Ovary (tissue), 9 donors: ENCODE results near the gene ZNF182. TPM values are rescaled to one million over a fixed set of nuclear protein-coding genes. Genes with fewer than 3 reads are reported as not detected.
"Not testable (repeated sequence)": the region's sequence is repeated elsewhere in the genome, so short reads cannot be mapped to it uniquely, and the experiment has no call there.

Experiments used
- DNase-seq, 5 donors: peaks; one replicate each; pipeline ENCODE4 v3.0.0-alpha.2; 2019 to 2020
- H3K27ac ChIP-seq, 2 donors: fragments of 200-600 bp; one replicate each; pipeline versions ENCODE4 v1.5.1 to v1.8.0; 2019 to 2022
- H3K27me3 ChIP-seq: fragments of 200-600 bp; one replicate; pipeline ENCODE4 v1.8.0; 2022
- H3K36me3 ChIP-seq: fragments of 200-600 bp; sonication (generic); one replicate; pipeline ENCODE4 v1.5.1; 2019
- H3K4me1 ChIP-seq: one replicate; pipeline ENCODE4 v1.8.1; 2013; ENCODE audit warnings: mild to moderate bottlenecking, moderate library complexity; ENCODE audit not compliant: insufficient read depth
- H3K4me3 ChIP-seq: fragments of 200-600 bp; sonication (generic); one replicate; pipeline ENCODE4 v1.5.1; 2017
- H3K9me3 ChIP-seq, 2 donors: fragments of 200-600 bp in 1 of 2; sonication (generic) in 1 of 2; one replicate each; pipeline versions ENCODE4 v1.5.1 to v1.8.1; 2013 to 2019; ENCODE audit warnings: mild to moderate bottlenecking in 1 of 2, moderate library complexity in 1 of 2
- CTCF ChIP-seq, 3 donors: fragments of 450-650 bp in 2 of 3; fragments of 200-600 bp in 1 of 3; IDR thresholded peaks; one replicate each; pipeline versions ENCODE4 v1.5.1 to v1.8.0; 2016 to 2022; ENCODE audit warnings: antibody characterized with exemption in 3 of 3, mild to moderate bottlenecking in 1 of 3
- EP300 ChIP-seq: sonication (generic); formaldehyde crosslinking; IDR thresholded peaks from one replicate; pipeline ENCODE4 v1.6.1; 2017; ENCODE audit warnings: antibody characterized with exemption
- POLR2A ChIP-seq: fragments of 450-650 bp; IDR thresholded peaks from one replicate; pipeline ENCODE4 v1.6.1; 2017; ENCODE audit warnings: antibody characterized with exemption, mild to moderate bottlenecking, moderate library complexity
- WGBS, 3 donors: extraction: QIAGEN DNeasy Blood & Tissue Kit in 1 of 3; methylation state at CpG; one replicate each; pipeline versions ENCODE4 v1.1.5 to v1.1.7; 2013 to 2017; 5-methylcytosine and 5-hydroxymethylcytosine counted together
- intact Hi-C, 4 donors: fragments of 100-400 bp; cut with DNase I; formaldehyde crosslinking; loops; one replicate each; pipeline versions ENCODE4 v1.11.0 to v1.15.1; 2022 to 2023
- polyA plus RNA-seq, 2 donors: library from polyadenylated mRNA; stranded (reverse); fragments of 200-250 nt in 1 of 2; fragments of 350-450 nt in 1 of 2; fragmentation: Illumina TruSeq in 1 of 2; extraction: RNeasy Lipid Tissue Mini Kit (QIAGEN cat#74804) in 1 of 2; gene quantifications; one replicate each; pipeline ENCODE4 v1.2.3, GENCODE V29; 2013 to 2014
- total RNA-seq, 7 donors: library from RNA; depleted of rRNA in 2 of 7; stranded (reverse); fragments of >200 nt in 2 of 7; fragmentation: NEBNext Ultra II Directional in 3 of 7; extraction: Animal tissue kit (Norgen Biotek cat#: 25700) in 3 of 7; gene quantifications; one replicate each; pipeline versions ENCODE4 v1.1.0 to v1.2.4, GENCODE V29; 2016 to 2023
- donor health status: DM: no; HTN: no; CAD: no; lungs with moderate emphysema.
- donor health status: DM: no; HTN: no; CAD: no.
- donor health status: Bipolar disorder and iron deficiency.
- donor health status: DM: yes; HTN: yes; CAD: no.
- donor health status: DM: no; HTN: no; CAD: no.
- donor health status: DM: yes; HTN: yes; CAD: no.

The ZNF182 gene
- total and polyA plus RNA-seq, 9 donors: 3.2 to 6.3 (median 5.2) TPM

DNA sequence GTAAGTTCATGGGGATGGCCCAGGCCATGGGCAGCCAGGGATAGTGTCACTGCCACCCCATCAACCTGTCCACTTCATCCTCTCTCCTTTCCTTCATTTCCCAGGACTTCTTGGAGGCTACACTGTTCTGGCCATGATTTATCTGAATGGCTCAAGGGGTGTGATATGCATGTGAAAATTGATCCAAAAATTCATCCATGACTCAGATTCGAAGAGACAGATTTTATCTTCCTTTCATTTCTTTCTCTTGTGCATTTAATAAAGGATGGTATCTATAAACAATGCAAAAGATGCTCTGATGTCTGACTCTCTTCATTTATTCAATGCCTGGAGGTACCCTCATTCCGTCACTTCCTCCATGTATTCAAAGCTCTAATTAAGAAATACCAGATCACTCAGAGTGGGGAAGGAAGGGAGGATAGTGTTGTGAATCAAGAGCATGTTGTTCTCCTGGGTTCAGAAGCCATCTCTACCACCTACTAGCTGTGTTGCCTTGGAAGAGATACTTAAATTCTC, 5.7 kb upstream of the ZNF182 start:
- intact Hi-C loops, H3K9me3 ChIP-seq, DNase-seq, H3K4me1 ChIP-seq, H3K27ac ChIP-seq, H3K27me3 ChIP-seq, H3K4me3 ChIP-seq, H3K36me3 ChIP-seq: not testable (repeated sequence)
- no CpG with 5 or more reads among the region's 2 CpGs for WGBS, 3 donors

DNA sequence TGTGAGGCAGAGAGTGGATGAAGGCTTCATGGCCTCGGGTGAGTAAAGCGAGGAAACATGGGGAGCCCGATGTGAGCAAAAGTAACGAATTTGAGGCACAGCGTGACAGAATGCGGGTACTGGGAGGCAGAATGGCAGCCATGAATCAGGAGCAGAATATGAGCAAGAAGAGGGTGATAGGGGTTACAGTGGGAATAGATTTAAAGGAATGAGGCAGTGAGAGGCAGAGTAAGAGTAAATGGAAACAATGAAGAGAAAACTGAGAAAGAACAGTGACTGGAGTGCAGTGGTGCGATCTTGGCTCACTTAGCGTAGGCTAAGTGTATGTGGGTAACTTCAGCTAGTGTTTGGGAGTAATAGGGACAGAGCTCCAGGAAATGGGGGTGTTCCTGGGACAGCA, 2.9 kb upstream of the ZNF182 start, which contains the start of gene SPACA5:
TSS of gene SPACA5 (plus strand) at position 301 of the 400 bp plus-strand sequence. CDS start 815 bp downstream, outside the sequence.
- H3K27ac ChIP-seq, H3K27me3 ChIP-seq, H3K4me1 ChIP-seq, DNase-seq, H3K36me3 ChIP-seq, H3K4me3 ChIP-seq, intact Hi-C loops, H3K9me3 ChIP-seq: not testable (repeated sequence)
- no CpG with 5 or more reads among the region's 8 CpGs for WGBS, 3 donors

GRCh38 chrX:48003367-48003757, 427 bp downstream of the ZNF182 start:
- peak in 3 of 5 donors; percentile 12 to 37 (median 28) for DNase-seq
- H3K4me3 ChIP-seq: peak overlapping the region; percentile 48
- no peaks in the 10 kb centered on the region for H3K9me3 ChIP-seq
- H3K36me3 ChIP-seq: no peaks in the 10 kb centered on the region
- no peak overlapping the region for H3K27ac ChIP-seq
- no peaks in the 10 kb centered on the region for H3K4me1 ChIP-seq
- TF ChIP-seq POLR2A (no peak), EP300 (no peak)
- intact Hi-C loops: no loop called here
- 31 to 34% (median 31%) methylated on average over 18 of the region's 18 CpGs for WGBS, 3 donors
- no peaks in the 10 kb centered on the region for H3K27me3 ChIP-seq

DNA sequence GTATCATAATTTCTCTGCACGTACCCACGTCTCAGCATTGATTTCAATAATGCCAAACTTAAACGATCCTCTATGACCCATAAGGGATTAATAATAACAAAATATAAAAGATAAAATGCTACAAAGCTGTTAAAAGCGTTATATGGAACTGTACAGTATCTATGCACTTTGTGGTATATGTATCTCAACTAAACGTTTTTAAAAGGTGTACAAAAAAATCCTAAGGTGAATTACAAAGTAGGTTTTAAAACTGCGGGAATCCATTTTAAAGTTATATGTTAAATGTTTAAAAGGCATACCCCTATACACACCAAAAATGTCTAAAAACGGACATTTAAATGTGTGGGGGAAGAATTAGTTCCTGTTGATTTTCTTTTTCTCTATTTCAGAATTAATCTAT, 860 bp downstream of the ZNF182 start:
- 42 to 49% (median 42%) methylated on average over 7 of the region's 7 CpGs for WGBS, 3 donors

DNA sequence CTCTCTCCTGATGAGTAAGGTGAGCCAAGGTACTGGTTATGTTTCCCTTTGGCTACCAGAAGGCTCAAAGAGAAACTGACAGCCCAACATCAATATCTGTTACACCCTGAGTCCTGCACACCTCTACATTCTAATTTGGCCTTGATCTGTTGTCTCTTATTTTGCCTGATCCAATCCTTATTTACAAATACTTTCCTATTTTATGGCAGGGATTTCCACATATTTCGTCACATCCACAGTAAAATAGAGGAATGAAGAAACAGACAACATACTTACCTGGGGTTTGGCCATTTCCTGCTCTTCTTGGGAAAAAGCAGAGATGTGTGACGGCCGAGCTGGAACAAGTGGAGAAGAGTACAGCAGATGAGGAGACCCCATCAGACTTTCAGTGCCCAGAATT, 1.5 kb downstream of the ZNF182 start:
- no peaks in the 10 kb centered on the region for H3K27me3 ChIP-seq
- H3K4me3 ChIP-seq: no peak overlapping the region
- intact Hi-C loops: no loop called here
- 56 to 60% (median 59%) methylated on average over 3 of the region's 3 CpGs for WGBS, 3 donors
- H3K36me3 ChIP-seq: no peaks in the 10 kb centered on the region
- H3K27ac ChIP-seq: no peak overlapping the region
- H3K4me1 ChIP-seq: no peaks in the 10 kb centered on the region
- TF ChIP-seq EP300 (no peak), POLR2A (no peak), CTCF (IDR thresholded peaks at IDR 0.05) (no peak)
- H3K9me3 ChIP-seq: no peaks in the 10 kb centered on the region
- no peak for DNase-seq

More for the DNA sequence above, 860 bp downstream of the ZNF182 start:
- peak overlapping the region; percentile 48 for H3K4me3 ChIP-seq
- intact Hi-C loops: no loop called here
- H3K4me1 ChIP-seq: no peaks in the 10 kb centered on the region
- no peaks in the 10 kb centered on the region for H3K27me3 ChIP-seq
- no peak for DNase-seq
- no peaks in the 10 kb centered on the region for H3K36me3 ChIP-seq
- H3K27ac ChIP-seq: no peak overlapping the region
- no peak for TF ChIP-seq CTCF (IDR thresholded peaks at IDR 0.05)
- TF ChIP-seq EP300: no peak
- no peak for TF ChIP-seq POLR2A
- H3K9me3 ChIP-seq: no peaks in the 10 kb centered on the region

- no peak overlapping the region for H3K27ac ChIP-seq
- no peaks in the 10 kb centered on the region for H3K36me3 ChIP-seq
- intact Hi-C loops: no loop called here
- DNase-seq: no peak
- H3K9me3 ChIP-seq: peaks cover 0 to 6% of the 10 kb centered on the region in 2 donors
- no peak overlapping the region for H3K4me3 ChIP-seq
- WGBS, 3 donors: 75 to 80% (median 79%) methylated on average over 3 of the region's 3 CpGs
- no peak for TF ChIP-seq EP300
- TF ChIP-seq POLR2A: no peak
- no peak for TF ChIP-seq CTCF (IDR thresholded peaks at IDR 0.05)
- H3K27me3 ChIP-seq: no peaks in the 10 kb centered on the region
- H3K4me1 ChIP-seq: no peaks in the 10 kb centered on the region
Measured at GRCh38 chrX:48001260-48001659, 2.5 kb downstream of the ZNF182 start.
